ENCODE results near the gene RASA3.

The RASA3 gene

GRCh38 chr13:113964251-113964995 is 168.0 kb downstream of the RASA3 start:
- DNase-seq, result no peak

- DNase-seq, result no peak
These were observed 169.0 kb downstream of the RASA3 start for GRCh38 chr13:113963376-113963775.

GRCh38 chr13:113962975-113963374 is 169.4 kb downstream of the RASA3 start:
- no peak for DNase-seq

- DNase-seq, result no peak
These were observed 170.0 kb downstream of the RASA3 start for GRCh38 chr13:113962386-113962785.

GRCh38 chr13:113960276-113960948 is 172.0 kb downstream of the RASA3 start:
- no peak for DNase-seq

GRCh38 chr13:113959198-113959597 is 173.2 kb downstream of the RASA3 start:
- DNase-seq, result no peak

GRCh38 chr13:113958373-113958772 is 174.1 kb downstream of the RASA3 start:
- no peak for DNase-seq

GRCh38 chr13:113956571-113956970 is 175.9 kb downstream of the RASA3 start:
- no peak for DNase-seq

- no peak for DNase-seq
These were observed 176.7 kb downstream of the RASA3 start for GRCh38 chr13:113955691-113956090.

- DNase-seq, result no peak
These were observed 177.2 kb downstream of the RASA3 start for GRCh38 chr13:113955235-113955634.

GRCh38 chr13:113954046-113954835 is 178.2 kb downstream of the RASA3 start:
- no peak for DNase-seq

GRCh38 chr13:113953561-113953960 is 178.9 kb downstream of the RASA3 start:
- DNase-seq, result no peak

GRCh38 chr13:113952983-113953520 is 179.4 kb downstream of the RASA3 start:
- DNase-seq, result no peak

- no peak for DNase-seq
These were observed 180.1 kb downstream of the RASA3 start for GRCh38 chr13:113952151-113952982.

GRCh38 chr13:113951246-113951999 is 181.0 kb downstream of the RASA3 start:
- DNase-seq, result peak; percentile 74 to 81

GRCh38 chr13:113950451-113951245 is 181.8 kb downstream of the RASA3 start:
- no peak for DNase-seq

GRCh38 chr13:113949546-113949945 is 182.9 kb downstream of the RASA3 start:
- no peak for DNase-seq

GRCh38 chr13:113948034-113948742 is 184.2 kb downstream of the RASA3 start:
- DNase-seq, result no peak

- peak in 1 of 2 donors; percentile 38 for DNase-seq
These were observed 185.0 kb downstream of the RASA3 start for GRCh38 chr13:113947311-113948033.

All from inflammatory macrophage (primary cell).